Measurements from ENCODE around the gene PPM1D. TPM values are rescaled to one million over a fixed set of nuclear protein-coding genes. Genes with fewer than 3 reads are reported as not detected.
A peak's percentile ranks its signal among the peaks of the same experiment; 100 is the strongest.

PPM1D gene
- total and polyA plus RNA-seq, 5 donors from 2014 or later = 9.5 to 29.6 (median 12.9) TPM

GRCh38 chr17:60560860-60561257 lies 39.1 kb upstream of the PPM1D start:
- Mint-ChIP-seq H3K4me3 (no peak overlapping the region), H3K4me1 (peaks cover 0 to 3% (median 0%) of the 10 kb centered on the region in 4 donors)
- ATAC-seq (ENCODE audit: low read depth in 2 of 2) = no peak

GRCh38 chr17:60562421-60562820 lies 37.6 kb upstream of the PPM1D start:
- peaks cover 1% of the 10 kb centered on the region for H3K36me3 Mint-ChIP-seq
- H3K4me3 ChIP-seq (ENCODE audit: low read depth, low read length) = no peak overlapping the region
- peaks cover 3% of the 10 kb centered on the region for H3K27me3 ChIP-seq (ENCODE audit: control insufficient read depth, insufficient read depth, low read length)
- H3K4me3 Mint-ChIP-seq = no peak overlapping the region
- no peak overlapping the region for H3K27ac ChIP-seq (ENCODE audit: insufficient read depth, low read length, poor library complexity, severe bottlenecking)
- H3K9me3 Mint-ChIP-seq = peaks cover 0 to 16% (median 9%) of the 10 kb centered on the region in 7 donors
- no peak overlapping the region for H3K27ac Mint-ChIP-seq
- no peaks in the 10 kb centered on the region for H3K36me3 ChIP-seq (ENCODE audit: control insufficient read depth, insufficient read depth, low read length)
- H3K4me1 ChIP-seq (ENCODE audit: control insufficient read depth, insufficient read depth, low read length, poor library complexity, severe bottlenecking) = no peaks in the 10 kb centered on the region
- peaks cover 4 to 5% of the 10 kb centered on the region in 2 experiments for H3K9me3 ChIP-seq (ENCODE audit: control insufficient read depth in 2 of 2, low read length in 2 of 2)
- ATAC-seq (ENCODE audit: low read depth in 2 of 2) = no peak
- H3K4me1 Mint-ChIP-seq = no peaks in the 10 kb centered on the region
- peaks cover 13% of the 10 kb centered on the region for H3K27me3 Mint-ChIP-seq
- no peak for DNase-seq

More at GRCh38 chr17:60560860-60561257, 39.1 kb upstream of the PPM1D start:
- no peak for DNase-seq
- Mint-ChIP-seq H3K27ac (no peak overlapping the region), H3K9me3 (peaks cover 1 to 19% (median 9%) of the 10 kb centered on the region in 7 donors), H3K36me3 (peaks cover 4% of the 10 kb centered on the region), H3K27me3 (peaks cover 18% of the 10 kb centered on the region)
- Histone ChIP-seq H3K27ac (ENCODE audit: insufficient read depth, low read length, poor library complexity, severe bottlenecking) (no peak overlapping the region), H3K9me3 (ENCODE audit: control insufficient read depth in 2 of 2, low read length in 2 of 2) (peaks cover 4 to 12% of the 10 kb centered on the region in 2 experiments), H3K4me1 (ENCODE audit: control insufficient read depth, insufficient read depth, low read length, poor library complexity, severe bottlenecking) (no peaks in the 10 kb centered on the region), H3K36me3 (ENCODE audit: control insufficient read depth, insufficient read depth, low read length) (no peaks in the 10 kb centered on the region), H3K4me3 (ENCODE audit: low read depth, low read length) (no peak overlapping the region), H3K27me3 (ENCODE audit: control insufficient read depth, insufficient read depth, low read length) (peaks cover 4% of the 10 kb centered on the region)

- Histone ChIP-seq H3K27ac (ENCODE audit: insufficient read depth, low read length, poor library complexity, severe bottlenecking) (no peak overlapping the region), H3K27me3 (ENCODE audit: control insufficient read depth, insufficient read depth, low read length) (no peaks in the 10 kb centered on the region), H3K36me3 (ENCODE audit: control insufficient read depth, insufficient read depth, low read length) (no peaks in the 10 kb centered on the region), H3K4me1 (ENCODE audit: control insufficient read depth, insufficient read depth, low read length, poor library complexity, severe bottlenecking) (no peaks in the 10 kb centered on the region), H3K4me3 (ENCODE audit: low read depth, low read length) (no peak overlapping the region), H3K9me3 (ENCODE audit: control insufficient read depth in 2 of 2, low read length in 2 of 2) (no peaks in the 10 kb centered on the region)
- ATAC-seq (ENCODE audit: low read depth in 2 of 2) (no peak), DNase-seq (no peak)
- Mint-ChIP-seq H3K27ac (no peak overlapping the region), H3K9me3 (peaks cover 0 to 7% (median under 1%) of the 10 kb centered on the region in 7 donors), H3K36me3 (no peaks in the 10 kb centered on the region), H3K27me3 (peaks cover 11% of the 10 kb centered on the region), H3K4me1 (no peaks in the 10 kb centered on the region), H3K4me3 (no peak overlapping the region)
Observed at GRCh38 chr17:60563743-60564142, 36.2 kb upstream of the PPM1D start.

GRCh38 chr17:60565233-60565632 lies 34.8 kb upstream of the PPM1D start:
- no peak overlapping the region for H3K4me3 Mint-ChIP-seq
- no peak overlapping the region for H3K27ac ChIP-seq (ENCODE audit: insufficient read depth, low read length, poor library complexity, severe bottlenecking)
- peaks cover 0 to 3% (median 0%) of the 10 kb centered on the region in 7 donors for H3K9me3 Mint-ChIP-seq
- peaks cover 0 to 4% (median 3%) of the 10 kb centered on the region in 4 donors for H3K4me1 Mint-ChIP-seq
- H3K9me3 ChIP-seq (ENCODE audit: control insufficient read depth in 2 of 2, low read length in 2 of 2) = no peaks in the 10 kb centered on the region
- no peaks in the 10 kb centered on the region for H3K4me1 ChIP-seq (ENCODE audit: control insufficient read depth, insufficient read depth, low read length, poor library complexity, severe bottlenecking)
- no peaks in the 10 kb centered on the region for H3K36me3 Mint-ChIP-seq
- no peak overlapping the region for H3K4me3 ChIP-seq (ENCODE audit: low read depth, low read length)
- H3K27me3 ChIP-seq (ENCODE audit: control insufficient read depth, insufficient read depth, low read length) = no peaks in the 10 kb centered on the region
- DNase-seq (no peak), ATAC-seq (ENCODE audit: low read depth in 2 of 2) (no peak)
- no peaks in the 10 kb centered on the region for H3K36me3 ChIP-seq (ENCODE audit: control insufficient read depth, insufficient read depth, low read length)
- no peak overlapping the region for H3K27ac Mint-ChIP-seq
- H3K27me3 Mint-ChIP-seq = peaks cover 12% of the 10 kb centered on the region

GRCh38 chr17:60573236-60574051 lies 26.5 kb upstream of the PPM1D start:
- H3K4me3 Mint-ChIP-seq = peak overlapping the region in 1 of 4 donors; percentile 16
- ATAC-seq (ENCODE audit: low read depth in 2 of 2) = no peak

GRCh38 chr17:60577147-60577915 lies 22.7 kb upstream of the PPM1D start:
- peak overlapping the region; percentile 42 for H3K4me3 ChIP-seq (ENCODE audit: low read depth, low read length)
- H3K27ac Mint-ChIP-seq = peak overlapping the region in 1 of 3 donors; percentile 67

More at GRCh38 chr17:60573236-60574051, 26.5 kb upstream of the PPM1D start:
- Histone ChIP-seq H3K4me3 (ENCODE audit: low read depth, low read length) (no peak overlapping the region), H3K4me1 (ENCODE audit: control insufficient read depth, insufficient read depth, low read length, poor library complexity, severe bottlenecking) (no peaks in the 10 kb centered on the region), H3K9me3 (ENCODE audit: control insufficient read depth in 2 of 2, low read length in 2 of 2) (no peaks in the 10 kb centered on the region), H3K27me3 (ENCODE audit: control insufficient read depth, insufficient read depth, low read length) (peaks cover 6% of the 10 kb centered on the region), H3K27ac (ENCODE audit: insufficient read depth, low read length, poor library complexity, severe bottlenecking) (no peak overlapping the region), H3K36me3 (ENCODE audit: control insufficient read depth, insufficient read depth, low read length) (no peaks in the 10 kb centered on the region)
- Mint-ChIP-seq H3K27ac (no peak overlapping the region), H3K9me3 (no peaks in the 10 kb centered on the region), H3K36me3 (no peaks in the 10 kb centered on the region), H3K27me3 (peaks cover 20% of the 10 kb centered on the region), H3K4me1 (peaks cover 0 to 7% (median 3%) of the 10 kb centered on the region in 4 donors)
- DNase-seq = no peak

GRCh38 chr17:60579090-60579489 lies 20.9 kb upstream of the PPM1D start:
- H3K9me3 ChIP-seq (ENCODE audit: control insufficient read depth in 2 of 2, low read length in 2 of 2) = no peaks in the 10 kb centered on the region
- no peaks in the 10 kb centered on the region for H3K36me3 Mint-ChIP-seq
- no peak overlapping the region for H3K27ac ChIP-seq (ENCODE audit: insufficient read depth, low read length, poor library complexity, severe bottlenecking)
- peaks cover 0 to 2% (median 0%) of the 10 kb centered on the region in 7 donors for H3K9me3 Mint-ChIP-seq
- no peaks in the 10 kb centered on the region for H3K36me3 ChIP-seq (ENCODE audit: control insufficient read depth, insufficient read depth, low read length)
- peaks cover 0 to 2% (median 0%) of the 10 kb centered on the region in 4 donors for H3K4me1 Mint-ChIP-seq
- ATAC-seq (ENCODE audit: low read depth in 2 of 2) = no peak
- H3K4me3 ChIP-seq (ENCODE audit: low read depth, low read length) = no peak overlapping the region
- no peak for DNase-seq
- H3K27ac Mint-ChIP-seq = no peak overlapping the region
- no peak overlapping the region for H3K4me3 Mint-ChIP-seq
- H3K27me3 ChIP-seq (ENCODE audit: control insufficient read depth, insufficient read depth, low read length) = no peaks in the 10 kb centered on the region
- no peaks in the 10 kb centered on the region for H3K4me1 ChIP-seq (ENCODE audit: control insufficient read depth, insufficient read depth, low read length, poor library complexity, severe bottlenecking)
- peaks cover 14% of the 10 kb centered on the region for H3K27me3 Mint-ChIP-seq

More at GRCh38 chr17:60577147-60577915, 22.7 kb upstream of the PPM1D start:
- Histone ChIP-seq H3K27ac (ENCODE audit: insufficient read depth, low read length, poor library complexity, severe bottlenecking) (no peak overlapping the region), H3K4me1 (ENCODE audit: control insufficient read depth, insufficient read depth, low read length, poor library complexity, severe bottlenecking) (no peaks in the 10 kb centered on the region), H3K9me3 (ENCODE audit: control insufficient read depth in 2 of 2, low read length in 2 of 2) (no peaks in the 10 kb centered on the region), H3K36me3 (ENCODE audit: control insufficient read depth, insufficient read depth, low read length) (no peaks in the 10 kb centered on the region), H3K27me3 (ENCODE audit: control insufficient read depth, insufficient read depth, low read length) (no peaks in the 10 kb centered on the region)
- Mint-ChIP-seq H3K4me3 (peak overlapping the region in 3 of 4 donors; percentile 59 to 64 (median 62)), H3K4me1 (peaks cover 0 to 2% (median 0%) of the 10 kb centered on the region in 4 donors), H3K9me3 (peaks cover 0 to 2% (median 0%) of the 10 kb centered on the region in 7 donors), H3K27me3 (peaks cover 18% of the 10 kb centered on the region), H3K36me3 (no peaks in the 10 kb centered on the region)
- ATAC-seq (ENCODE audit: low read depth in 2 of 2) (no peak), DNase-seq (no peak)

Measured in CD4-positive, CD25-positive, alpha-beta regulatory T cell (primary cell).